ENCODE results near the gene ATP8A2. TPM values are rescaled to one million over a fixed set of nuclear protein-coding genes. Genes with fewer than 3 reads are reported as not detected.
"Not testable (repeated sequence)": the region's sequence is repeated elsewhere in the genome, so short reads cannot be mapped to it uniquely, and the experiment has no call there.

Gene ATP8A2
- total RNA-seq, 4 donors from 2014 or later: 0.29 to 0.65 (median 0.46) TPM

DNA sequence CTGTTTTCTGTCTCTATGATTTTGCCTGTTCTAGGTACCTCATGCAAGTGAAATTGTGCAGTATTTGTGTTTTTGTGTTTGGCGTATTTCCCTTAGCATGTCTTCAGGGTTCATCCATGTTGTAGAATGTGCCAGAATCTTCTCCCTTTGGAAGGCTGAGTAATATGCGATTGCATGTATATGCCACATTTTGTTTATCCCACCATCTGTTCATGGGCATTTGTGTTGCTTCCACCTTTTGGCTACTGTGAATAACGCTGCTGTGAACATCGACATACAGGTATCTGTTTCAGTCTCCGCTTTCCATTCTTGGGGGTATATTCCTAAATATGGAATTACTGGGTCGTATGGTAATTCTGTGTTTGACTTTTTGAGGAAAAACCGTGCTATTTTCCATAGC is 190.0 kb downstream of the ATP8A2 start:
- TF ChIP-seq POLR2AphosphoS5 (IDR thresholded peaks at IDR 0.05): no peak
- TF ChIP-seq EP300 (IDR thresholded peaks at IDR 0.05): no peak
- TF ChIP-seq POLR2A (IDR thresholded peaks at IDR 0.05; ENCODE audit: low read depth): no peak
- TF ChIP-seq, protein P1, sequence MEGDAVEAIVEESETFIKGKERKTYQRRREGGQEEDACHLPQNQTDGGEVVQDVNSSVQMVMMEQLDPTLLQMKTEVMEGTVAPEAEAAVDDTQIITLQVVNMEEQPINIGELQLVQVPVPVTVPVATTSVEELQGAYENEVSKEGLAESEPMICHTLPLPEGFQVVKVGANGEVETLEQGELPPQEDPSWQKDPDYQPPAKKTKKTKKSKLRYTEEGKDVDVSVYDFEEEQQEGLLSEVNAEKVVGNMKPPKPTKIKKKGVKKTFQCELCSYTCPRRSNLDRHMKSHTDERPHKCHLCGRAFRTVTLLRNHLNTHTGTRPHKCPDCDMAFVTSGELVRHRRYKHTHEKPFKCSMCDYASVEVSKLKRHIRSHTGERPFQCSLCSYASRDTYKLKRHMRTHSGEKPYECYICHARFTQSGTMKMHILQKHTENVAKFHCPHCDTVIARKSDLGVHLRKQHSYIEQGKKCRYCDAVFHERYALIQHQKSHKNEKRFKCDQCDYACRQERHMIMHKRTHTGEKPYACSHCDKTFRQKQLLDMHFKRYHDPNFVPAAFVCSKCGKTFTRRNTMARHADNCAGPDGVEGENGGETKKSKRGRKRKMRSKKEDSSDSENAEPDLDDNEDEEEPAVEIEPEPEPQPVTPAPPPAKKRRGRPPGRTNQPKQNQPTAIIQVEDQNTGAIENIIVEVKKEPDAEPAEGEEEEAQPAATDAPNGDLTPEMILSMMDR (IDR thresholded peaks at IDR 0.05): no peak
- intact Hi-C loops (cut with DNase I): no loop called here
- Histone ChIP-seq H3K27me3 (no peaks in the 10 kb centered on the region), H3K27ac (replicated peaks in 1 of 4) (no peak overlapping the region), H3K4me3 (no peak overlapping the region), H3K36me3 (no peaks in the 10 kb centered on the region), H3K9me3 (no peaks in the 10 kb centered on the region), H3K4me1 (no peaks in the 10 kb centered on the region)
- 84% methylated on average over 7 of the region's 7 CpGs for WGBS
- peak; percentile 62 for DNase-seq (ENCODE audit: extremely low spot score)

DNA sequence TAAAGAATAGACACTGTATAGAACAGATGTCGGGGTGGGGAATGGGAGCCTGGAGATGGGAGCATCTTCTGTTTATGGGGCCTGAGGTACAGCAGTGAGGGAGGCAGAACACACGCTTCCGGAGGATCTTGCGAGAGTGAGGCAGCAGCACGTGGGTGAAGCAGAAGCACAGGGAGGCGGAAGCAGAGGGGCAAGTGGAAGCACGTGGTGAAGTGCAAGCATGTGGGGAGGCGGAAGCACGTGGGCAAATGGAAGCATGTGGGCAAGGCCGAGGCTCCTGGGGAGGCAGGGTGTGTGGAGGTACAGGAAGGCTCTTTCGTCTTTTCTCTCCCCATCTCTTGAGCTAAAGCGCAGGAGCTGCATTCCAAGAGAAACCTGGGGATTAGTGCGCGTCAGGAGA is 198.4 kb downstream of the ATP8A2 start:
- Histone ChIP-seq H3K9me3 (no peaks in the 10 kb centered on the region), H3K27ac (replicated peaks in 1 of 4) (no peak overlapping the region), H3K36me3 (no peaks in the 10 kb centered on the region), H3K27me3 (no peaks in the 10 kb centered on the region), H3K4me1 (no peaks in the 10 kb centered on the region), H3K4me3 (no peak overlapping the region)
- TF ChIP-seq EP300 (IDR thresholded peaks at IDR 0.05): no peak
- no peak for TF ChIP-seq POLR2A (IDR thresholded peaks at IDR 0.05; ENCODE audit: low read depth)
- TF ChIP-seq, protein P1 (IDR thresholded peaks at IDR 0.05): no peak
- no peak for TF ChIP-seq POLR2AphosphoS5 (IDR thresholded peaks at IDR 0.05)
- DNase-seq (ENCODE audit: extremely low spot score): no peak
- intact Hi-C loops (cut with DNase I): loop anchor here (5.0 kb wide), 1 partner anchor 502 kb away; no protein-coding TSS in a partner anchor
- WGBS: 87% methylated on average over 14 of the region's 14 CpGs

DNA sequence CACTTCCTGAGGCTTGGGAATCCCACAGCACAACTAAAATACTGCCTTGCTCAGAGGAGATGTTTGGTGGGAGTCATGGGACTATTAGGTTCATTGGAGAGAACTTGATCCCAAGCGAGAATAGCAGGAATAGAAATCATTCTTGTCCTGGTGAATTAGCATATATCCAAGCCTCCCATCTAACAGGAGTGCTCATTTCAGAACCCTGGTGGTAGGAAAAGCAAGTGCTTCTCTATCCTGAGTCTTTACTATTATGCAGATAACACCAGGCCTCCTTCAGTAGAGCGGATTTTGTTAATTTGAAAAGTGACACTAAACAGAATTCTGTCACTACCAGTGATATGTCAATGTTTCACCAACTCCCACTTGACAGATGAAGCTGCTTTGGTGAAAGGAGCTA is 199.5 kb downstream of the ATP8A2 start:
- H3K36me3 ChIP-seq: no peaks in the 10 kb centered on the region
- DNase-seq (ENCODE audit: extremely low spot score): no peak
- TF ChIP-seq EP300 (IDR thresholded peaks at IDR 0.05) (no peak), POLR2A (IDR thresholded peaks at IDR 0.05; ENCODE audit: low read depth) (no peak), POLR2AphosphoS5 (IDR thresholded peaks at IDR 0.05) (no peak)
- TF ChIP-seq, protein P1 (IDR thresholded peaks at IDR 0.05): no peak
- no peak overlapping the region for H3K4me3 ChIP-seq
- no peaks in the 10 kb centered on the region for H3K9me3 ChIP-seq
- H3K27me3 ChIP-seq: peaks cover 0 to 2% (median 0%) of the 10 kb centered on the region in 4 donors
- no peaks in the 10 kb centered on the region for H3K4me1 ChIP-seq
- no peak overlapping the region for H3K27ac ChIP-seq (replicated peaks in 1 of 4)
- WGBS: 89% methylated on average over 2 of the region's 2 CpGs
- intact Hi-C loops (cut with DNase I): loop anchor here (5.0 kb wide), 1 partner anchor 501 kb away; no protein-coding TSS in a partner anchor

DNA sequence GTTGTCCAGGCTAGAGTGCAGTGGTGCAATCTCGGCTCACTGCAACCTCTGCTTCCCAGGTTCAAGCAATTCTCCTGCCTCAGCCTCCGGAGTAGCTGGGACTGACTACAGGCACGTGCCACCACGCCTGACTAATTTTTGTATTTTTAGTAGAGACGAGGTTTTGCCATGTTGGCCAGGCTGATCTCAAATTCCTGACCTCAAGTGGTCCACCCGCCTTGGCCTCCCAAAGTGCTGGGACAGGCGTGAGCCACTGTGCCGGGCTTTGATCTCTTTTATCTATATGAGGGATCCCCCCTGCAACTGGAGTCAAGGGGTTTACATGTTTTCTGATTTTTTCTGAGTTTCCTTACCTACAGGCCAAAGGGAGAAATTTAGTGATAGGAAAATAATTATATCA is 200.4 kb downstream of the ATP8A2 start:
- WGBS: 88% methylated on average over 5 of the region's 8 CpGs
- not testable (repeated sequence) for H3K4me3 ChIP-seq; H3K4me1 ChIP-seq; H3K9me3 ChIP-seq; DNase-seq (ENCODE audit: extremely low spot score); H3K27ac ChIP-seq (replicated peaks in 1 of 4); H3K36me3 ChIP-seq
- intact Hi-C loops (cut with DNase I): loop anchor here (5.0 kb wide), 1 partner anchor 500 kb away; no protein-coding TSS in a partner anchor
- peaks cover 0 to 11% (median 0%) of the 10 kb centered on the region in 4 donors for H3K27me3 ChIP-seq

DNA sequence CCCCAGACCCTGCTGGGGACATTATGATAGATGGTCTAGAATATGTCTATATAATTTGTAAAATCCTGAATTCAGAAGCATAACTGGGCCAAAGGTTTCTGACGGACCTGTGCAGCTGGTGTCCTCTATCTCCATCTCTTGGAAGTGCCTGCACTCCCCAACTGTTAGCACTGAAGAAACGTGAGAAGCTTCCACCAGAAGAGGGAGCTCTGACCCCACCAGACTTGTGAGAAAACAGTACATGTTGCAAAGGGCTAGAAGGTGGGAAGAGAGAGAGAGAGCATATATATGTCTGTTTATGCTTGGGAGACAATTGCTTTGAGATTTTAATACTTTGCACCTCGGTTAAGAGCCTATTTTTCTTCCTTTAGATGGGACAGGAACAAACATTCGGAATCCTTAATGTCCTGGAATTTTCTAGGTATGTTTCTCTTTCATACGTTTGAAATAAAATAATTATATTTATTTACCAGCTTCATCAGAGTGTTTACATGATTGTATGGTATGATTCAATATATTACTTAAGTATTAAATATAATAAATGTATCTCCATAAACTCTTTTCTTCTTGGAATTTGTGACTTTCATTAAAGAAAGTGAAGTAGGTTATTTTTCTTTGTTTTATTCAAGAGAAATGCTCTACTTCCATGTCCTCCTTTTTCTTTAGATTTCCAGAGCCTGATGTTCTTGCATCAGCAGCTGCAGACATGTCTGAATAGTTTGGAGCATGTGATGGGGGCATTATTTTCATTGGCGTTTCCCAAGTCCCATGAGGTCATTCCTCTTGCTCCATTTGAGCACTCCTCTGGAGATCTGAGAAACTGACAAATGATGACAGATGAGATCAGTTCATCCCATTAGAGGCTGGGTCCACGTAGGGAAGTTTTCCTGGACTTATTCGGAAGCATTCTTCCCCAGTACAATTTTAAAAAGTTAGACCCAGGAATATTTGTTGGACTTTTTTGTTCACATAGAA is 202.9 kb downstream of the ATP8A2 start:
- no peaks in the 10 kb centered on the region for H3K9me3 ChIP-seq
- H3K4me3 ChIP-seq: no peak overlapping the region
- H3K27me3 ChIP-seq: peaks cover 0 to 16% (median 0%) of the 10 kb centered on the region in 4 donors
- TF ChIP-seq, protein P1 (IDR thresholded peaks at IDR 0.05): peak; percentile 58 to 69 (median 69)
- TF ChIP-seq POLR2A (IDR thresholded peaks at IDR 0.05; ENCODE audit: low read depth): no peak
- no peak overlapping the region for H3K27ac ChIP-seq (replicated peaks in 1 of 4)
- intact Hi-C loops (cut with DNase I): loop anchor here (5.0 kb wide), 1 partner anchor 498 kb away; no protein-coding TSS in a partner anchor
- no peaks in the 10 kb centered on the region for H3K4me1 ChIP-seq
- DNase-seq (ENCODE audit: extremely low spot score): no peak
- H3K36me3 ChIP-seq: no peaks in the 10 kb centered on the region
- 16% methylated on average over 8 of the region's 8 CpGs for WGBS
